GM21786 (cell line): Measurements from ENCODE around the gene CTNNA2.

ENCODE experiments used
- ATAC-seq: cut with Tn5 transposase; IDR thresholded peaks from one replicate; pipeline ENCODE4 v1.9.1; 2021; ENCODE audit not compliant: unreplicated experiment

Gene CTNNA2

DNA sequence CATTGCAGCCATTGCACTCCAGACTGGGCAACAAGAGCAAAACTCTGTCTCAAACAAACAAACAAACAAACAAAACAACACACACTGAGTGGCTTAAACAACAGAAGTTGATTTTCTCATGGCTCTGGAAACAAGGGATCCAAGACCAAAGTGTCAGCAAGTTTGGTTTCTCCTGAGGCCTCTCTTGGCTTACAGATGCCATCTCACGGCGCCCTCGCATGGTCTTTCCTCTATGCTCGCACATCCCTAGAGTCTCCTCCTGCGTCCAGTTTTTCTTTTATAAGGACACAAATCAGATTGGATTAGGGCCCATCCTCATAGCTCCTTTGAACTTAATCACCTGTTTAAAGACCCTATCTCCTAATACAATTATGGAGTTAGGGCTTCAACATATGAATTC lies 925.1 kb downstream of the CTNNA2 start:
- ATAC-seq = no peak

DNA sequence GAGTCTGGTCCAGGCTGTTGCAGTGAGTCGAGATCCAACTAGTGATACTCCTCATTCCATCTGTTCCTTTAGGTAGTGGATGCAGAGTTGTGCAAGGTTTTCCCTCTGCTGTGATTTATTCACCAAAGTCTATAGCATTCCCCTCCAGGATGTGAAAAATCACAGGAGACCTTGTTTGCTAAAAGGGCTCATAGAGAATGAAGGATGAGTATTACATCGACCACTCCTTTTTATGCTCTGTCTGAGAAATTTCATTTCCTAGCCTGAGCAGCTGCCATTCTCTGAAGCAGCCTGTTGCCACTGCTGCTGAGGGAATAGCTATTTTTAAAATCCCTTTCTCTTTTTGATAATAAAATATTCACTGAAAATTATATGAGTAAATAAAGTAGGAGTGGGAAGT lies 925.8 kb downstream of the CTNNA2 start:
- ATAC-seq = no peak

DNA sequence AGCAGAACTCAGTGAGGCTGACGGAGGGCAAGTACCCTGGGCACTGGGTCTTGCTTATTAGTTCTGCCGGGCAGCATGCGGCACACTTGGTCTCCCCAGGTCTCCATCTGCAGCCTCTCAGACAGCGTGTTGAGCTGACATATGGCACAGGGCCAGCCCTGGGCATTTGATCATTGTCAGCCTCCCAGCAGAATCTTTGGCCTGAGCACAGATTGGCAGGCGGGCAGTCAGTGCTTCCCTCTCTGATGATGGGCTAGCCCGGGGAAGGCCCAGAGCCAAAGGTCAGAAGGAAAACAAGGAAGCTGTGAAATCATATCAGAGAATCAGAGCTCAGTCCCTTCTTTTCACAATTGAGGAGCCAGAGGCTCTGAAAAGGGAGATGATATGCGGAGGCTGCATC lies 941.8 kb downstream of the CTNNA2 start:
- no peak for ATAC-seq

DNA sequence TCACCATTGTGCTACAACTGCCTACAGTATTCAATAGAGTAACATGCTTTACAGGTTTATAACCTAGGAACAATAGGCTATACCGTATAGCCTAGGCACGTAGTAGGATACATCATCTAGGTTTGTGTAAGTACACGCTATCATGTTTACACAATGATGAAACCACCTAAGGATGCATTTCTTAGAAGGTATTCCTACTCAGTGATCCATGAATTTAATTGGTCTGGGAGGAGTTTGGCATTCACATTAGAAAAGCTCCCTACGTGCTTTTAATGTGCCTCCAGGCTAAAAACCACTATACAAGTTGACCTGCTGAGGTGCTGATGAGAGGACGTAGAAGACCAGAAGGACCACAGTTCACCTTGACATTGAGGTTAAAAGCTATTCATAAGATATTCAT lies 946.2 kb downstream of the CTNNA2 start:
- no peak for ATAC-seq

DNA sequence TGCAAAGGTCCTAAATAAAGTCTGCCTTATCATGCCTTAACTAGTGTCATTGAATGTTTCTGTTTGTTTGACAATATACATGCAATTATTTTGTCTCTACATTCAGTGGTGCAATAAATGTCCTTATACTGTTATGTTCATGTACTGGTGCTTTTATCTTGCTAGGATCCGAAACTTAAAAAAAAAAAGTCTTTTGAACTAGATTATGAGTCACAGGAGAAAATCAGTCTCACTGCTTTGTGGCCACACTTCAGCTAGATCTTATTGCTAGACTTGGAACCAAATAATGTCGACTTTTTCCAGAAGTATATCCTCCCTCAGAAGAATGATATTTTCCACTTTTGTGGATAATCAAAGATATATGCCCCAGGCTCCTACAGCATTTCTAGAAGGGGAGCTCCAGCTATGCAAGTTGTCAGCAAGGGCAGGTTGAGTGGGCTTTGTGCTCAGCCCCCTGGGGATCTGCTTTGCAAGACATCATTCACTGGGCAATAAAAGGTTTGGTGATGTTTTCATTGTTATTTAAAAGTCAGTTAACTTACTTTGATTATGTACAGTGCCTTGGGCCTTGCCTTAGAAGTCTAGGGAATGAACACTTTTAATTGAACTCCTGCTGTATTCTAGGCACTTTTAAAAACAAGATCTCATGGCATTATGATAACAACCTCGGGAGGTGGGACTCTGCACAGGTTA lies 948.8 kb downstream of the CTNNA2 start:
- ATAC-seq = no peak

DNA sequence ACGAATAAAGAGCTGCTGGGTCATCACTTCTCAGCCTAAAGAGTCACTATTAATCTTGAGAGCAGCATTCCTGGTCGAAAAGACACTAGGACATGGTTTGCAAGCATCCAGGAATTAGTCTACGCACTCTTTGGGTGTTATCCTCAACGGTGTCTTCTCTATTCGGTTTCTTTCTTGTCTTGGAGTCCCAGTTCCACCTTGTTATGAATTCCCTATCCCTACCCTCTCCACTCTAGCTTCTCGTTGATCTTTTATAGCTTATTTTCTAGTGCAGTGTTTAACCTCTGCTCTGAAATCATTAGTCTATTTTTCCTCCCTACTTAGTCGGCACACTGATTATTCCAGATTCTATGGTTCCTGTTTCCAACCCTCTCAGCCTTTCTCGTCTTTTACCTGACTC lies 949.8 kb downstream of the CTNNA2 start:
- no peak for ATAC-seq

DNA sequence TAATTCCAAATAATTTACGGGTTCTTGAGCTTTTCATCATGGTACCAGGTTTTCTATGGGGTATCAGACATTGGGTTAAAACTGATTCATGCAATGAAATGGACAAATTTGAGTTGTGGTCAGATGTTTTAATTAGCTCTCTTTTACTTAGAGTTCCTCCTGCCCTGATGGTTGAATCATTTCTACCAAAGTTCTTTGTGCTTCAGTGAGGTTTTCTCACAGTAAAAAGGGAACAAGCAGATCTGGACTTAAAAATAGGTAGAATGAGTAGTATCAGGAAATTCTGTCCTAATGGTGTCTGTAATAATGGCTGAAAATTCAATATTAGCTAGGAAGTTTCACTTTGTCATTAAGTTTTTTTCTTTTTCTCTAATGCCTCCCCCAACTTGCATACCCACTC lies 951.4 kb downstream of the CTNNA2 start:
- no peak for ATAC-seq

DNA sequence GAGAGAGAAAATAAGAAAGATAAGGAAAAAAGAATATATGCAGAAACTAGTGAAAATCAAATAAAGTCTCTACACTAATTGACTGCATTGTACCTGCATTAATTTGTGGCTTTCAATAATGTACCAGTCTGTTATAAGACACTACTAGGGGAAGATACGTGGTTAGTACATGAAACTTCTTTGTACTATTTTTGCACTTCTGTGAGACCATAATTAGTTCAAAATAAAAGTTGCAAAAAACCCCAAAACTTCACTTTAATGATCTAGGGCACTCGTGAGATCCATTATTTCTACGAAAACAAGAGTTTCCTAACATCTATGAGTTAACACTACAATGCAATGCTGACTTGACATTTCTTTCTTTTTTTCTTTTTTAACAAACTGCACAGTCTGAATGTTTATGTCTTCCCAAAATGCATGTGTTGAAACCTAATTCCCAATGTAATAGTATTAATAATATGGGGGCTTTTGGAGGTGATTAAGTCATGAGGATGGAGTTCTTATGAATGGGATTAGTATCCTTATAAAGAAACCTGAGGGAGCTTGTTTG lies 954.5 kb downstream of the CTNNA2 start:
- no peak for ATAC-seq

DNA sequence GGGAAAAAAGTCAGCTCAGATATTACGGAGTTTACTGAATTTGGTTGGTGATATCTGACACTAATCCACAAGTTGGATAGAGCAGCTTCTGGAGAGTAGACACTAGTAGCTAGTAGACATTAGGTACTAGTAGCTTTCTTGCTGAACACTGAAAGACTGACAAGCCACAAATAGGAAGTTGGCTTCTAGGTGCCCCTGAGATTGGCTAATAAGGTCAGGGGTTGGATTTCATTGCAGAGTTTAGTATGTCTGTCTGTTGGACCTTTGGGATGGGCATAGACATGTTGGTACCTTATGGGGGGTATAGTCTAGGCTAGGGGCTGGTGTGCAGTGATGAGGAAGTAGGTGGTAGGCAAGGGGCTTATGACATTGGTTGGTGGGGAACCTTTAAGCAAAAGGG lies 956.6 kb downstream of the CTNNA2 start:
- ATAC-seq = no peak

DNA sequence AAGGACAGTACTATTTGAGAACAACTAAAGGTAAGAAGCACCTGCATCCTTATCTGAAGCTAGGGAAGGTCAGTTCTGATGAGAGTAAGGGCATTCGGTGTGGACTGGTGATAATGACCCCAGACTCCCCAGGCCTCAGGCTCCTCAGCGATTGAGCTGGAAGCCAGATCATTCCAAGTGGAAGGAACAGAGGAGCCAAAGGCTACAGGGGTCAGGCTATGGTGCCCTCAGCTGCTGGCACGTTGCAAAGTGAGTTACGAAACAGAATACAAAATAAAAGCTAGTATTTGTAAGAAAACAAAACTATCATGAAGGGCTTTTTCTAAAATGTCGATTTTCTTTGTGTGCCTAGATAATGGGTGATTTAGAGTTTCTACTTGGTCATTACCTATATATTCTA lies 960.2 kb downstream of the CTNNA2 start:
- ATAC-seq = no peak

DNA sequence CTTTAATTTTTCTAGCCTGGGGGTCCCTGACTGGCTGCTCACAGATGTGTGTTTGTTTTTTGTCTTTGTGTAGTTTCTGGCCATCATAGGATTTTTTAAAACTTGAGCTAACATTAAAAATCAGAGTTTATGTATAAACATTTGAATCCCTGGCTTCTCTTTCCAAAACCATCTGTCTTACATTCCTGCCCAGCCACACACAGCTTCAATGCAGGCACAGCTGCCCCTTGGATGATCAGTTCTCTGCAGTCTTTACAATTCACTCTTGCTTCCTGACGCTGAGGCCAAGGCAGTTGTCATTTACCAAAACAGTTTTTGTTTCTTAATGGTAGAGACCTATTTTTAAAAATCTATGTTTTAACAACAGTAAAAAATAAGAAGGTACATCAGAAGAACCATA lies 960.9 kb downstream of the CTNNA2 start:
- no peak for ATAC-seq

DNA sequence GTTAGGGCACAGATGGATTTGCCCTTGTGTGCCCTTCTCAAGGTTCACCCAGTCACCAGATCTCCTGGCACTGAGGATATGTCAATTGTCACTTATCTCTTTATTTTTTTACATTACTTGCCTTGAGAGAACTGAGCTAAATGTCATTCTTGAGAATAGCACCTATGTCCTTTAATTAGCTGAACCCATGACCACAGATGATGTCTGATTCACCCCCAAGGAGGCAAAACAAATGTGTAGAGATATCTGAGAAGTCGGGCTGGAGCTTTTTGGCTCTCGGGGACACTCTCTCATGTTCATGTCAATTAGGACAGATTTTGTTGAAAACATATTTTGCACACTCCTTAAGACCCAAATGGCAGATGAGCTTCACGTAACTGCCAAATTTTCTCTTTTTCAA lies 963.1 kb downstream of the CTNNA2 start:
- no peak for ATAC-seq

DNA sequence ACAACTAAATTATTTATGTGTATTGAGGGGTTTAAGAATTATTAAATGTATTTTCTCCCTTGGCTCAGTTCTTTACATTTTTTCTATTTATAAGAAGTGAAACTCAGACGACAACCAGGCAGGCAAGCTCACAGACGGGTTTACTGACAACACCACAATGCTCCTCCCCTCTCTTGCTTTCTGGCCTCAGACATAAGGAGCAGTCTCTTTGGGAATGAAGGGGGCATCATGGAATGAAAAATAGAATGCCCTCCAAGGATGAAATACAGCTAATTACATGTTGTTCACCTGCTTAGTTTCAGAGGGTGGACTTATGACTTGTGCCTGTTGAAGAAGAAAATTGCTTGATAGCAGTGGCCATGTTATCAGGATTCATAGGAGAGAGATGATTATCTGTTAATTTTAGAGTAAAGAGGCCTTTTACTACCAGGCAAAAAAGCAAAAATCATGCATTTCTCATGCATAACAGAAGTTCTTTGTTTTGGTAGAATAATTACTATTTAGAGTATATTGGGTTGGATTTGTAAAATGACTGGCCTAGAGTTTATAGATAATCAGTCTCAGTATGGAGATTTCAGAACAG lies 963.8 kb downstream of the CTNNA2 start:
- ATAC-seq = no peak

DNA sequence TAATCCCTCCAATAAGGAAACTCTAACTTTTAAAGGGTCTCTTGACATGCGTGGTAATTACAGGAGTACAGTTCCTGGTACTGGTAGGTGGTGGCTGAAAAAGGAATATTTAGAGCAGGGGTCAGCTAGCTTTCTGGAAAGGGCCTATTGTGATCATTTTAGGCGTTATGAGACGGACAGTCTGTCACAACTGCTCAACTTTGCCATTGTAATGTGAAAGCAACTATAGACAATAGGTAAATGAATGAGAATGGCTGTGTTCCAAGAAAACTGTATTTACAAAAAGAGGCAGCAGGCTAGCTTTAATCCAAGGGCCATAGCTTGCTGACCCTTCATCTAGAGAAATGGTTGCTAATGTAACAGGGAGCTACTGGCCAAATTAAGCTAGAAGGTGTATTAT lies 969.4 kb downstream of the CTNNA2 start:
- ATAC-seq = no peak

DNA sequence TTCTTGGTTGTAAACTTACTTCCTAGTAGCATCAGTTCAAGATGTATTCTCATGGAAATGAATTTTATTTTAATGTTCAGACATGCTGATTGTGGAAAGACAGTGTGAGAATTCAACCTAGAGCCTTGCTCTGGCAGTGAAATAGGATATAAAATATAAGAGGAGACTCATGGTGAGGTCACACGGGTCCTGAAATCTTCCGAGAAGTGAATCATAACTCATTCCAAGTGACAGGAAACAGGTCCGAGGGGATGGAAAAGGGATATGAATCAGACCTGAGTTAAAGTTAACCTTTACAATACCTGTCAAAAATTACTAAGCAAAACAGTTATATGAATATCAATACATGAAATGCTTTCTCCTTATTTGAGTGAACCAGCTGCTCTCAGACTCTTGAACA lies 976.9 kb downstream of the CTNNA2 start:
- no peak for ATAC-seq

DNA sequence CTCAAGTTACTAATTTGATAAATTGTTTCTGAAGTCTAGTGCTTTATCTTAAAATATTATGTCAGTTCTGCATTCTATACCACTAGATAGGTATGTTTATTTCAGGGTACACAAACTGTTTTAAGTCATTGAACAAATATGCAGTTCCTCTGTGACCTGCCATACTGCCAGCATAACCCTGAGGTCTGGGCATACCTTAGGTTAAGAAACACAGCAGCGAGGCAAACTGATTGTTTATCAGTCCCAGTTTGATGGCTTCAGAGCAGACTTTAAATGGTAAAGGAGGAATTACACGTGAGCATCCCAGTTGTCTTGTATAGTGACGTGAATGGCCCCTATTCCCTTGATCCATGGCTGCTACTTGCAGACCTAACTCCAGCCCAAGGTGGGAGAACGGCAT lies 978.1 kb downstream of the CTNNA2 start:
- ATAC-seq = no peak

DNA sequence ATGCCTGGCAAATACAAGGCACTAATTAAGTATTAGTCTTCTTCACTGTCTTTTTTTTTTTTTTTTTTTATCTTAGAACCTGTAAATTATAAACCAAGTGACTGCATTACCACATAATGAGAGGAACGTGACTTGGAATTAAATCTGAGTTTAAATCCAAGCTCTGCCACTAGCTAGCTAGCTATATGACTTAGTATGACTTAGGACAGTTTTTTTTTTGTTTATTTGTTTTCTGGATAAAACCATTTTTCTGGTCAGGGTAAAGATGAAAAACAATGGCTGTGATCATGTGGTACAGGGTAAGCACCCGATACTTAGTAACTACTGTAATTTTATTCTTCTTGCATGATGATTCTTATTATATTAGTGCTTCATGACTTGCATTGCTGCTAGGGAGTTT lies 983.5 kb downstream of the CTNNA2 start:
- no peak for ATAC-seq

DNA sequence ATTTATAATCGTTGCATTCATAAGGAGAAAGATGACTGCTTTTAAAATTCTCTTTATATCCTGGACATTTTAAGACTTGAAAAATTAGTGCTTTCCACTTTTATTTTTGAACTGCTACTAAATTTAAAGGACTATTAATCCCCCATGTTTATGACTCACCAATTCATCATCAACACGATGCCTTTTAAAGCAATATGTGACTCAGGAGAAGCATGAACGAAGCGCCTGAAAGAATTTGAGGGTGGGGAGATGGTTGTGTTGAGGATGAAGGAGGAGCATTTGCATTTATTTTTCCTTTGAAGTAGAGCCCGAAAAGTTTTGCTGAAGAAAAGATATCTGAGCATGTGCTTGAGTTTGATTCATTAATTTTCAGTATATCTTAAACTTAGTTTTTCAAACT lies 983.9 kb downstream of the CTNNA2 start:
- no peak for ATAC-seq

DNA sequence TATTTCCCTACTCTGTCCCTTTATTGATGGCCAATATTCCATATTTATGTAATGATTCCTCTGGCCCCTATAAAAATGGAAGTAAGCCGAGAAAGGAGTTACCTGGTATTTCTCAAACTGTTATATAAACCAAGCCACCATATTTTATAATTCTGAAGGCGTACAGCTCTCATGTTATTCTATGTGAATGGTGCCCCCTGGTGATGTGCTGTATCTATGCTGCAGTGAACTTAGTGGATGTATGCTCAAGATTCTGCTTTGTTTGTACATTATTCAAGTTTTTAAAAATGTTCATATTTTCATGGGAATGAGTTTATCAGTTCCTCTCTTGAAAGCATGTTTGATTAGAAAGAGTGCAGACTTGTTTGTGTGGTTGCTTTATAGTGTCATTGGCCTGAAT lies 986.2 kb downstream of the CTNNA2 start:
- ATAC-seq = no peak

DNA sequence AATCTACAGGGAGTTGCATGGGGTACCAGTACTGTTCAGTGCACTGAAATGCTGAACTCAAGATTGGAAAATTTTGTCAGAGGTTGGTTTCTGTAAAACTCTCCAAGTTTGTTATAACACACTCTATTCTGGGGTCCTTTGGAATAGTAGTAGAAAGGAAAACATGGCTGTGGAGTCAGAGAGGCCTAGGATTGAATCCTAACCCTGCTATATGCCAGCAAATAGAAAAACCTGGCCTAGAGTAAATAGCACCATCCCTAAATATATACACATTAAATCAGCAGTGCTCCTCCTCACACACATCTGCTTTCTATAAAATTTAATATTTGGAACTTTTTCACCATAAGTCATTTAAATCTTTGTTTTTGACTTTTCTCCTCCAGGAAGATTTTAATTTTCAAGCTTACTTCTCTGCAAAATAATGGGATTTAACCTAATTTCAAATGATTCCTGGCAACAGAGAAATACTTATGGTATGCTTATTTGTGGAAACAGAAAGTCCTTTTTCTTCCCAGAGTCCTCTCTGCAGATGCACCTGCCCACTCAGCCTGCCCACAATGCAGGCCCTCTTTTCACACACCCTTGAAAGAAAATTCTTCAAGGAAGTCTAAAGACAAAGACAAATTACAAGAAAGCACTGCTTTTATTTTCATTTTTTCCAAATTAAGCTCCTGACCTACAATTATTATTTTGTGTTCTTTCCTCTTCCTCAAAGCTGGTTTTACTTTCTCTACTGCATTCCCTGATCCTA lies 989.2 kb downstream of the CTNNA2 start:
- no peak for ATAC-seq

DNA sequence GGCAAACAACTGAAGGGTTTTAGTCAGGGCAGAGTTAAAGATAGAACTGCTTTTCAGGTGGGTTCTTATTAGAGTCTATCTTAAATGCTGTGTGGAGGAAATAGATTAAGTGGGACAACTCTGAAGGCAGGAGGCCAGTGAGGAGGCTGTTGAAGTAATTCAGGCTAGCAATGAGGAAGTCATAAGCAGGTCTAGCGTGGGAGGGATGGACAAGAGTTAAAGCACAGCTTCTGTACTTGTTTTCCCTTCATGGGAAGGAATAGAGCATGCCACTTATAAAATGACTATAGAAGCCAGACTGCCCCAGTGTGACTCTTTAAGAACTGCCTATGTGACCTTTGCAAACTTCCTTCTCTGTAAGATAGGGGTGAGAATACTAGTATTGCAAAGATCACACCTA lies 993.7 kb downstream of the CTNNA2 start:
- no peak for ATAC-seq

DNA sequence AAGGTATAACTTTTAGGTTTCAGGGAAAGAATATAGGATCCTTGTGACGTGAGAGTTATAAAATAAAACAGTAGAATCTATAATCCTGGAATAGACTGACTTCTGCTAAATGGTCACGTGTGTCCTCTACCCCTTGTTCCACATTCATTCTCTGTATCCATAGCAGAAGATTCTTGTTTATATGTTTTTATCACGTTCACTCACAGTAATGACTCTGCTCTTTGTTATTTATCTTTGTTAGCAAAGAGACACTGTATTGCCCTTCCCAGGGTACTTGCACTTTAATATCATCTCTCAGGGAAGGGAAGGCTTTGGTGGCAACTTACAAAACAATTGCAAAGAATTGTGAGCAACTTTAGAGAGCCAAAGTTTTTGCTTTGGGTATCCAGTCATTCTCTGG lies 997.9 kb downstream of the CTNNA2 start:
- ATAC-seq = no peak
